Measurements from ENCODE around the gene YIPF5. TPM values are rescaled to one million over a fixed set of nuclear protein-coding genes. Genes with fewer than 3 reads are reported as not detected.
A peak's percentile ranks its signal among the peaks of the same experiment; 100 is the strongest.

The YIPF5 gene
- total RNA-seq, 4 donors from 2014 or later = 15.5 to 26.5 (median 19.5) TPM

- no peak for ATAC-seq
- Histone ChIP-seq H3K4me3 (no peak overlapping the region), H3K9me3 (no peaks in the 10 kb centered on the region), H3K36me3 (no peaks in the 10 kb centered on the region), H3K27me3 (no peaks in the 10 kb centered on the region), H3K4me1 (no peaks in the 10 kb centered on the region), H3K27ac (no peak overlapping the region)
- in situ Hi-C loops (cut with MboI; ENCODE audit: low sequenced_read_pairs in 4 of 4) = loop anchor here in 2 of 4 donors (25.0 kb wide), 1 partner anchor 1658 kb away; the partner anchor contains the start of gene PRELID2 (in 2 of the 2)
- no peak for DNase-seq
- intact Hi-C loops (cut with DNase I; ENCODE audit: low total_unique reads) = no loop called here
- no peak for TF ChIP-seq CTCF (IDR thresholded peaks at IDR 0.05 in 4 of 5, conservative IDR thresholded peaks at IDR 0.05 in 1 of 5)
- TF ChIP-seq POLR2A (IDR thresholded peaks at IDR 0.05) = no peak
Measured at GRCh38 chr5:144179226-144179625, 8.8 kb upstream of the YIPF5 start.

DNA sequence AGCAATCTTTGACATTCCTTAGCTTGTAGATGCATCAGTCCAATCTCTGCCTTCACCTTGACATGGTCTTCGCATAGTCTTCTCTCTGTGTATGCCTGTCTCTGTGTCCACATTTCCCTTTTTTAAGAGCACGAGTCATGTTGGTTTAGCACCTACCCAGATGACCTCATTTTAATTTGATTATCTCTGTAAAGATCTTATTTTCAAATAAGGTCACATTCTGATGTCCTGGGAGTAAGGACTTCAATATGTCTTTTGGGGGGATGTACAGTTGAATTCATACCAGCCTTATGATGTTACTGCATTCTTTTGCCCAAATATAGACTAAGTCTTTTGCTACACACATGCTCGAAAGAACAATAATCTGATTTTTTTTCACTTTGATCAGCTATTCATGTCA lies 7.1 kb upstream of the YIPF5 start:
- Histone ChIP-seq H3K27ac (no peak overlapping the region), H3K4me1 (no peaks in the 10 kb centered on the region), H3K4me3 (no peak overlapping the region), H3K9me3 (no peaks in the 10 kb centered on the region), H3K36me3 (no peaks in the 10 kb centered on the region), H3K27me3 (no peaks in the 10 kb centered on the region)
- no peak for ATAC-seq
- TF ChIP-seq CTCF (IDR thresholded peaks at IDR 0.05 in 4 of 5, conservative IDR thresholded peaks at IDR 0.05 in 1 of 5) (no peak), POLR2A (IDR thresholded peaks at IDR 0.05) (no peak)
- intact Hi-C loops (cut with DNase I; ENCODE audit: low total_unique reads) (no loop called here), in situ Hi-C loops (cut with MboI; ENCODE audit: low sequenced_read_pairs in 4 of 4) (loop anchor here in 2 of 4 donors (25.0 kb wide), 1 partner anchor 1660 kb away; the partner anchor contains the start of gene PRELID2 (in 2 of the 2))
- no peak for DNase-seq

DNA sequence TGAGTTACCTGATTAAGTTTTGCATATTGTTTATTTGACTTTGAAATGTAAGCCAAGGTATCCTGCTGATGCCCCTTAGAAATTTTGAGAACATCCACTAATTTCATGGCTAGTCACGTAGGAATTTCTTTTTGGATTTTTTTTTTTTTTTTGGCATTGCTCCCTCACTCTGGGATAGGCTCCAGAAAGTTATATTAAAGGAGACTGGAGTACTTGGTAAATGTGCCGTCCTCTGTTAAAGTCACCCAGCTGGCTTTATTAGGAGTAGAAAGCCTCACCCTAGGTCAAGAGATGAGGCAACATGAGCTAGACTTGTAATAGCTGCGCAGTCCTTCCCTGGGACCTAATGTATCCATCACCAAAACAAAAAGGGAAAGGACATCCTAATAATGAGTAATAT lies 3.3 kb upstream of the YIPF5 start:
- no peak overlapping the region for H3K27ac ChIP-seq
- no peaks in the 10 kb centered on the region for H3K27me3 ChIP-seq
- H3K4me3 ChIP-seq = no peak overlapping the region
- in situ Hi-C loops (cut with MboI; ENCODE audit: low sequenced_read_pairs in 4 of 4) (loop anchor here in 1 of 4 donors (25.0 kb wide), 1 partner anchor 1261 kb away; no protein-coding TSS in a partner anchor), intact Hi-C loops (cut with DNase I; ENCODE audit: low total_unique reads) (no loop called here)
- no peak for ATAC-seq
- H3K9me3 ChIP-seq = no peaks in the 10 kb centered on the region
- TF ChIP-seq POLR2A (IDR thresholded peaks at IDR 0.05) = no peak
- no peak for TF ChIP-seq CTCF (IDR thresholded peaks at IDR 0.05 in 4 of 5, conservative IDR thresholded peaks at IDR 0.05 in 1 of 5)
- H3K36me3 ChIP-seq = no peaks in the 10 kb centered on the region
- no peak for DNase-seq
- H3K4me1 ChIP-seq = peaks cover 10 to 16% of the 10 kb centered on the region in 2 donors

GRCh38 chr5:144169904-144170275 lies 569 bp downstream of the YIPF5 start:
- Histone ChIP-seq H3K36me3 (peaks cover 0 to 20% of the 10 kb centered on the region in 2 donors), H3K4me1 (peaks cover 20 to 30% of the 10 kb centered on the region in 2 donors), H3K9me3 (no peaks in the 10 kb centered on the region), H3K4me3 (peak overlapping the region; percentile 79 to 93 (median 88)), H3K27me3 (no peaks in the 10 kb centered on the region), H3K27ac (peak overlapping the region; percentile 79 to 89 (median 84))
- no peak for TF ChIP-seq POLR2A (IDR thresholded peaks at IDR 0.05)
- TF ChIP-seq CTCF (IDR thresholded peaks at IDR 0.05 in 4 of 5, conservative IDR thresholded peaks at IDR 0.05 in 1 of 5) = no peak
- in situ Hi-C loops (cut with MboI; ENCODE audit: low sequenced_read_pairs in 4 of 4) (loop anchor here in 1 of 4 donors (25.0 kb wide), 1 partner anchor 1258 kb away; no protein-coding TSS in a partner anchor), intact Hi-C loops (cut with DNase I; ENCODE audit: low total_unique reads) (no loop called here)
- ATAC-seq (no peak), DNase-seq (no peak)

- Histone ChIP-seq H3K36me3 (peaks cover 0 to 39% of the 10 kb centered on the region in 2 donors), H3K4me1 (peaks cover 20 to 30% of the 10 kb centered on the region in 2 donors), H3K9me3 (no peaks in the 10 kb centered on the region), H3K27me3 (no peaks in the 10 kb centered on the region), H3K4me3 (no peak overlapping the region), H3K27ac (no peak overlapping the region)
- in situ Hi-C loops (cut with MboI; ENCODE audit: low sequenced_read_pairs in 4 of 4) = loop anchor here in 1 of 4 donors (25.0 kb wide), 1 partner anchor 1256 kb away; no protein-coding TSS in a partner anchor
- ATAC-seq = no peak
- TF ChIP-seq CTCF (IDR thresholded peaks at IDR 0.05 in 4 of 5, conservative IDR thresholded peaks at IDR 0.05 in 1 of 5) (no peak), POLR2A (IDR thresholded peaks at IDR 0.05) (no peak)
- intact Hi-C loops (cut with DNase I; ENCODE audit: low total_unique reads) = no loop called here
- DNase-seq = no peak
Measured at GRCh38 chr5:144167998-144168397, 2.5 kb downstream of the YIPF5 start.
